Esophagus mucosa (tissue), 1 donor: Measurements from ENCODE around the gene FFAR3. TPM values are rescaled to one million over a fixed set of nuclear protein-coding genes. Genes with fewer than 3 reads are reported as not detected.
"Not testable (repeated sequence)": the region's sequence is repeated elsewhere in the genome, so short reads cannot be mapped to it uniquely, and the experiment has no call there.

Experiments used
- ATAC-seq: fragments of 200-7000 bp; cut with Tn5 transposase; one replicate; pipeline ENCODE4 v1.9.1; 2020
- total RNA-seq: library from RNA; stranded (reverse); gene quantifications from one replicate; pipeline ENCODE4 v1.2.4, GENCODE V29; 2023
- donor health status: DM: yes; HTN: yes; CAD: no.

The FFAR3 gene
- total RNA-seq, 1 donor from 2014 or later: not detected

DNA sequence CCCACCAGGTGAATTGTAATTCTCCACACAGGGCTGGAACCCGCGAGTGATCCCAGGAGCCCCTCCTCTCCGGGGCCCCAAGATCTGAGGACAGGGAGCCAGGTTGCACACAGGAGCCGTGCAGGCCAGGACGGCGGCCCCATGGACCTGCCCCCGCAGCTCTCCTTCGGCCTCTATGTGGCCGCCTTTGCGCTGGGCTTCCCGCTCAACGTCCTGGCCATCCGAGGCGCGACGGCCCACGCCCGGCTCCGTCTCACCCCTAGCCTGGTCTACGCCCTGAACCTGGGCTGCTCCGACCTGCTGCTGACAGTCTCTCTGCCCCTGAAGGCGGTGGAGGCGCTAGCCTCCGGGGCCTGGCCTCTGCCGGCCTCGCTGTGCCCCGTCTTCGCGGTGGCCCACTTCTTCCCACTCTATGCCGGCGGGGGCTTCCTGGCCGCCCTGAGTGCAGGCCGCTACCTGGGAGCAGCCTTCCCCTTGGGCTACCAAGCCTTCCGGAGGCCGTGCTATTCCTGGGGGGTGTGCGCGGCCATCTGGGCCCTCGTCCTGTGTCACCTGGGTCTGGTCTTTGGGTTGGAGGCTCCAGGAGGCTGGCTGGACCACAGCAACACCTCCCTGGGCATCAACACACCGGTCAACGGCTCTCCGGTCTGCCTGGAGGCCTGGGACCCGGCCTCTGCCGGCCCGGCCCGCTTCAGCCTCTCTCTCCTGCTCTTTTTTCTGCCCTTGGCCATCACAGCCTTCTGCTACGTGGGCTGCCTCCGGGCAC lies 6.7 kb upstream of the FFAR3 start:
- no peak for ATAC-seq

DNA sequence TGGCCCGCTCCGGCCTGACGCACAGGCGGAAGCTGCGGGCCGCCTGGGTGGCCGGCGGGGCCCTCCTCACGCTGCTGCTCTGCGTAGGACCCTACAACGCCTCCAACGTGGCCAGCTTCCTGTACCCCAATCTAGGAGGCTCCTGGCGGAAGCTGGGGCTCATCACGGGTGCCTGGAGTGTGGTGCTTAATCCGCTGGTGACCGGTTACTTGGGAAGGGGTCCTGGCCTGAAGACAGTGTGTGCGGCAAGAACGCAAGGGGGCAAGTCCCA lies 6.1 kb upstream of the FFAR3 start:
- no peak for ATAC-seq

DNA sequence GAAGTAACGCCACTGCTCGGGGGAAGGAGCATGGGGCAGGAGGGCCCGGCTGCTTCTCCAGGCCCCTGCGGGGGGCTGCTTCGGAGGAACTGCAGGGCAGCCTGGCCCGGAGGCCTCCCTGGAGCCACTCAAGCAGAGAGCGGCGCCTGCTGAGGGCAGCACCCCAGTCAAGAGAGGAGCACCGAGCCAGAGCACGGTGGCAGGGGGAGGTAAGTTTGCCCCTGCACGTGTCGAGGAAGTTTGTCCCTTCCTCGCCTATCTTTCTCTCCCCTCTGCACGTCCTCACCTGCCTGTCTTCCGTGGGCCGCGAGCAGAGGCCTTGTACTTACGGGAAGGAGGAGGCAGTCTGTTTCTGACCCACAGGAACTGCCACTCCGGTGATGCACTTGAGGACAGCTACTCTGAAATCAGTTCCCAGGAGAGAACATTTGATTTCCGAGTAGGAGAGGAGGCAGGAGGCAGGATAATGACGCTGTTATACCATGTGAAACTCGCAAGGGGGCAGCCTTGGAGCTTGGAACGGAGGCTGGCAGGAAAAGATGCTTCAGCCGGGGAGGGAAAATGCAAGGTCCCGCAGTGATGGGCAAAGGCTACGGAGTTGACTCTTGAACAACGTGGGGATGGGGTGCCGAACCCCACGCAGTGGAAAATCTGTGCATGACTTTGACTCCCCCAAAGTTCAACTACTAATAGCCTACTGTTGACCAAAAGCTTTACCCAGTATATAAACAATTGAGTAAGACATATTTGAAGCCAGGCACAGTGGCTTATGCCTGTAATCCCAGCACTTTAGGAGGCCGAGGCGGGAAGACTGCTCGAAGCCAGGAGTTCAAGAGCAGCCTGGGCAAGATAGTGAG lies 5.6 kb upstream of the FFAR3 start:
- ATAC-seq: peak; percentile 81

DNA sequence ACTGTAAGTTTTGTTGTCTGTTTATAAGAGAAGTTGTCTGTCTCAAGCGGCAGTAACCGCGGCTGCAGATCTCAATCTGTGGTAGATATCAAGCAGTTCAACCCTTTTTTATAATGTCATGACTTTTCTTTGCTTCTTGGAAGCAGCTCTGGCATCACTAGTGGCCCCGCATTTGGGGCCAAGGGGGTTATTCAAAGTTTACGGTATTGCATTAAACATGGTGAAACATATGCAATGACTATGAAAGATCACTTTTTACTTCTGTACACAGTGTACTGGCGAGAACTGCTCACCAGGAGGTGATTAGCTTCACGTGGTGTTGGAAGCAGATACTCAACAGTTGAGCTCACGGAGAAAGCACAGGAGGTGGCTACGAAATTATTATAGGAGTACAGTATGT lies 4.6 kb upstream of the FFAR3 start:
- ATAC-seq: no peak

DNA sequence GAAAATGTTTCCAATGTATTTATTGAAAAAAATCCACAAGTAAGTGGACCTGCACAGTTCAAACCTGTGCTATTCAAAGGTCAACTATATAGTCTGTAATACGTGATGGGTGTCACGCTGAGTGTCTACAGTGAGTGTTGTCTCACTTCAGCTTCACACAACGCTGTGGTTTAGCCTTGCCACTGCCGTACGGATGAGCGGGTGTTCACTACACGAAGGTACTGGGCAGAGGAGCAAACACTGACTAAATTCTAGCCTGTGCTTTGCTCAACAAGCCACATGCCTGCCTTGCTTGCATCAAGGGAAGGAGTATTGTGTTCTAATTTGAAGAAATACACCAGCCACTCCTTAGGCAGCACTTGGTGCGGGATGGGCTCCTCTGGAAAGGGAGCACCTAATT lies 3.4 kb upstream of the FFAR3 start:
- ATAC-seq: no peak

- ATAC-seq: no peak
These were observed 2.3 kb upstream of the FFAR3 start for GRCh38 chr19:35355791-35356460.

GRCh38 chr19:35358834-35359233 lies 574 bp downstream of the FFAR3 start:
- not testable (repeated sequence) for ATAC-seq

DNA sequence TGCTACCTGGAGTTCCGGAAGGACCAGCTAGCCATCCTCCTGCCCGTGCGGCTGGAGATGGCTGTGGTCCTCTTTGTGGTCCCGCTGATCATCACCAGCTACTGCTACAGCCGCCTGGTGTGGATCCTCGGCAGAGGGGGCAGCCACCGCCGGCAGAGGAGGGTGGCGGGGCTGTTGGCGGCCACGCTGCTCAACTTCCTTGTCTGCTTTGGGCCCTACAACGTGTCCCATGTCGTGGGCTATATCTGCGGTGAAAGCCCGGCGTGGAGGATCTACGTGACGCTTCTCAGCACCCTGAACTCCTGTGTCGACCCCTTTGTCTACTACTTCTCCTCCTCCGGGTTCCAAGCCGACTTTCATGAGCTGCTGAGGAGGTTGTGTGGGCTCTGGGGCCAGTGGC lies 1.1 kb downstream of the FFAR3 start:
- not testable (repeated sequence) for ATAC-seq

DNA sequence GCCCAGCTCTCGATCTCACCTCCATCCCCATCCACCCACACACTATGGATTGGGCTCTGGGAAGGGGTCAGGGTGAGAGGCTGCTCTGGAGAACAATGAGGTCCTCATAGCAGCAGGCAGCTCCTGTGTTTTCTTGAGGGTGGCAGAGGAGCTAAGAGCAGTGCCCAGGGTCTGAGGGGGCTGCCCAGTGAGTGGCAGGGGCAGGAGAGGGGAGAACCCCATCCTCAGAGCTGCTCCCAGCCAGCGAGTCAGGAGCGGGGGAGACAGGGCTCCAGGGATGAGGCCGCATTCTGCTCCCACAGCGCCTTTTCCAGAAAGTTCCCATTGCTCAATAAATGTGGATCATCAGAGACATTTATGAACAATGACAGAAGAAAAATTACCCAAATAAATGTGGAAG lies 1.8 kb downstream of the FFAR3 start:
- ATAC-seq: not testable (repeated sequence)

- no peak for ATAC-seq
These were observed 2.7 kb downstream of the FFAR3 start for GRCh38 chr19:35360880-35361420.

DNA sequence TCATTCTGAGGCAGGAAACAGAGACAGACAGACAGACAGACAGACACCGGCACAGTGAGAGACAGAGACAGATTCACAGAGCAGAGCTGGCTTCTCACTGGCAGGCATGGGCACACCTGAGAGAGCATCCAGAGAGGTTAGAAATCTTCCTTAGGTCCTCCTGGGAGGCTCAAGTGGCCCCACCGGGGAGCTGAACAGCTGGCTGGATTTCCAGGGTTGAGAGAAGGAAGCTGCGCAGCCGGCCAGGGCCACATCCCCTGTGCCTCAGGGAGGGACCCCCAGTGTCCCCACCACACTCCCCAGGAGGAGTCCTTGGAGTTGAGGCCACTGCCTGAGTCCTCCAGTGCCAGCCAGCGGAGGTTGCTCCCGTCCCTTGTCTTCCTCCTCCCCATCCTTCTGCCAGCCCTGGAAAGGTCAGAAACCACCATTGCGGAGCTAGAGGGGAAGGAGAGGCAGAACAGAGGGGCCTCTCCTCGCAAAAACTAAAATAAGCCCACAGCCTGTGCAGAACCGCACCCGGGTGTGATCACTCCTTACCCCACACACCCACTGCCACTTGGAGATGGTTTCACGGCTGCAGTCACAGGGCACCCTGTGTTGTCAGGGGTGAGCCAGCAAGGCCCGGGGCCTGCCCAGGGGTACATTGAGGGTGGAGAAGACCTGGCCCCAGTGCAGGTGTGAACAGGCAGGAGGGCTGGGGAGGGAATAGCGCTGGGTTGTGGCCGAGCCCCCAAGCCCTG lies 4.2 kb downstream of the FFAR3 start:
- peak; percentile 14 for ATAC-seq

DNA sequence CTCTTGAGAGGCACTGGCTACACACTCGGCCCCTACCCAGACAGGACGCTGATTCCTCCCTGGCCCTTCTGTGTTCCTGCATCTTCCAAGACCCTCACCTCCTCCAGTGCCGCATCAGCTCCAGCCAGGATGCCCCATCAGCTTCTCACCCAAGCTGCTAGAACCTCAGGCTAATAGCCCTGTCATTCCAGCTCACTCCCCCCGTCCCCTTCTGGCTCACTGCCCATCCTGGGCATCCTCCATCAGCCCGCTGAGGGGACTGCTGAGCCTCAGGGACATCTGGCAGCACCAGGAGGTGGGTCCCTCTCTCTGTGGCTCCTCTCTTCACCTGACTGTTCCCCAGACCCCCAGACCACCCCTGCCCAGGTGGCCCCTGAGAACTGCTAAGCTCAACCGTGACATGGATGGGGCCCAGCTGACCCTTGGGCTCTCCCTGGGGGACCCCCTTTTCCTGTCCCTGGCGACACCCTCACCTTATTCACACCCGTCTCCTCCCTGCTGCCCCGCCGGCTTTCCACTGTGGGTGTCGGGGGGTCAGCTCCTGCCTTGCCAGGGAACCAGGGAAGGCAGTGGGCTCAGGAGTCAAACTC lies 4.8 kb downstream of the FFAR3 start:
- no peak for ATAC-seq

DNA sequence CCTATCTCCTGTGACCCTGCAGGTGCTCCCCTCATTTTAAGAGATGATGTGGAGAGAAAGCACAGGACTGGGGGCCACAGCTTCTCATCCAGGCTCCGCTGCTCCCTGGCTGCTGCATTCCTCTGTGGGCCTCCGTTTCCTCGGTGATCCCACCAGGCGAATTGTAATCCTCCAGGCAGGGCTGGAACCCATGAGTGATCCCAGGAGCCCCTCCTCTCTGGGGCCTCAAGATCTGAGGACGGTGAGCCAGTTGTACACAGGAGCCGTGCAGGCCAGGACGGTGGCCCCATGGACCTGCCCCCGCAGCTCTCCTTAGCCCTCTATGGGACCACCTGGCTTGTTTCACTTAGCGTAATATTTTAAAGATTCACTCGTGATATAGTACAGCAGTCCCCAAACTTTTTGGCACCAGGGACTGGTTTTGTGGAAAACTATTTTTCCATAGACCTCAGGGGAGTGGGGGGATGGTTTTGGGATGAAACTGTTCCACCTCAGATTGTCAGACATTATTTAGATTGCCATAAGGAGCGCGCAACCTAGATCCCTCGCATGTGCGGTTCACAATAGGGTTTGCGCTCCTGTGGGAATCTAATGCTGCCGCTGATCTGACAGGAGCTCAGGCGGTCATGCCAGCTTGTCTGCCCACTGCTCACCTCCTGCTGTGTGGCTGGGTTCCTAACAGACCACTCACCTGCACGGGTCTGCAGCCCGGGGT lies 5.6 kb downstream of the FFAR3 start:
- ATAC-seq: no peak

GRCh38 chr19:35365303-35365702 lies 7.0 kb downstream of the FFAR3 start:
- ATAC-seq: no peak

DNA sequence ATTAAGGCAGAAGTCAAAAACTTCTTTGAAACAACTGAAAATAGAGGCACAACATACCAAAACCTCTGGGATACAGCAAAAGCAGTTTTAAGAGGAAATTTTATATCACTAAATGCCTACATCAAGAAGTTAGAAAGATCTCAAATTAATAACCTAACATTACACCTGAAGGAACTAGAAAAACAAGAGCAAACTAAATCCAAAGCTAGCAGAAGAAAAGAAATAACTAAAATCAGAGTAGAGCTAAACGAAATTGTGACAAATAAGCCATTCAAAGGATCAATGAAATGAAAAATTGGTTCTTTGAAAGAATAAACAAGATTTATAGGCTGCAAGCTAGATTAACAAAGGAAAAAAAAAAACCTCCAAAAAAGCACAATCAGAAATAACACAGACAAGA lies 10.1 kb downstream of the FFAR3 start:
- no peak for ATAC-seq

- ATAC-seq: no peak
These were observed 11.3 kb downstream of the FFAR3 start for GRCh38 chr19:35369522-35369921.

- ATAC-seq: no peak
These were observed 12.5 kb downstream of the FFAR3 start, which contains the start of gene GPR42 for GRCh38 chr19:35370722-35371121. TSS of gene GPR42 (plus strand) at chr19:35371068. CDS start at chr19:35371360, 292 bp downstream.

DNA sequence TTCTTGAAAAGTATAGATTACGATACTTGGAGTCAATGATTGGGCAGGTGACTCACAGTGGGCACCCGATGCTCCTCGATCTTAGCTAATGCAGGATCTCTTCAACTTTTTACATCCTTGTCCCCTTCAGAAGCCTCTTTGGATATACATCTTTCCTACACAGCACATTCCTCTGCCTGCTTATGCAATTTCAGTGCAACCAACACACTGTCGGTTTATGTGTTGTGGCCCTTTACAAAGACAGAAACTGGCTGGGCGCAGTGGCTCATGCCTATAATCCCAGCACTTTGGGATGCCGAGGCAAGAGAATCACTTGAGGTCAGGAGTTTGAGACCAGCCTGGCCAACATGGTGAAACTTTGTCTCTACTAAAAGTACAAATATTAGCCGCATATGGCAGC lies 15.2 kb downstream of the FFAR3 start:
- ATAC-seq: no peak

- not testable (repeated sequence) for ATAC-seq
These were observed 15.8 kb downstream of the FFAR3 start for GRCh38 chr19:35374031-35374430.

DNA sequence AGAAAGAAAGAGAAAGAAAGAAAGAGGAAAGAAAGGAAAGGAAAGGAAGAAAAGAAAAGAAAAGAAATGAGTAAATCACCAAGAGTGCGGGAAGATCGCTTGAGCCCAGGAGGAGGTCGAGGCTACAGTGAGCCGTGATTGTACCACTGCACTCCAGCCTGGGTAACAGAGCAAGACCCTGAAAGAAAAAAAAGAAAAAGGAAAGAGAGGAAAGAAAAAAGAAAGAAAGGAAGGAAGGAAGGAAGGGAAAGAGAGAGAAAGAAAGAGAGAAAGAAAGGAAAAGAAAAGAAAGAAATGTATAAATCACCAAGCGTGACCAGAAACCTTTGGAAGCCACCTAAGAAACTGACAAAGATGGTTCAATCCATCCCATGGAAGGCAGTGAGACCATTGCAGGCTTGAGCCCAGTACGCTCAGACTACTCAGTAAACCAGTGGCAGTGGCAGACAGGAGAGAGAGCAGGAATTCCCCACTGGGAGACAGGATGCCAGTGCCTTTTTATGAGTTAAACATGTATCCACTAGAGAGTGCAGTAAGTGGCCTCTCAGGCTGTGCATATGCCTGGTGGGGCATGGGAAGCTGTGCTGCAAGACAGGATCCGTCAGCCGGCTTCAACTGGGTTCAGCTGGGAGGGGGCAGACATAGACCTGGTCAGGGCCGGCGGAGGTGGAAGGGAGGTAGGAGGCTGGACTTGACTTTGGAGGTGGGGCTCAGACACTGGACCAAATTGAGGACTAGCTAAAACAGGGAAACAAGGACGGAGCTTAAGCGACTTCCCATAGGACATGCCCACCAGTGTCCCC lies 17.4 kb downstream of the FFAR3 start:
- no peak for ATAC-seq

DNA sequence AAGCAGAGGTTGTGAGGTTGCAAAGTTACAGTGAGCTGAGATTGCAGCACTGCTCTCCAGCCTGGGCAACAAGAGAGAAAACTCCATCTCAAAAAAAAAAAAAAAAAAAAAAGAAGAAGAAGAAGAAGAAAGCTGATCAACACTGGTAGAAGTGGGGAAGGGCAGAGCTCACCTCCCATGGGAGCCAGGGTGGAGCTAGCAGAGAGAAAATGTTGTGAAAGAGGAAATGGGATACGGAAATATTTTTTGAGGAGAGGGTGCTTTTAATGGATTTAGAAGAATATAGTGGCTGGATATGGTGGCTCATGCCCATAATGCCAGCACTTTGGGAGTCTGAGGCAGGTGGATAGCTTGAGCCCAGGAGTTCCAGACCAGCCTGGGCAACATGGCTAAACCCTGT lies 19.4 kb downstream of the FFAR3 start:
- no peak for ATAC-seq
